HG02623 (cell line): ENCODE measurements around the gene FBN3.
A peak's percentile ranks its signal among the peaks of the same experiment; 100 is the strongest.
"Not testable (repeated sequence)": the region's sequence is repeated elsewhere in the genome, so short reads cannot be mapped to it uniquely, and the experiment has no call there.

Source experiments
- ATAC-seq: cut with Tn5 transposase; IDR thresholded peaks from one replicate; pipeline ENCODE4 v1.9.1; 2021; ENCODE audit warnings: moderate library complexity; ENCODE audit not compliant: unreplicated experiment

FBN3 gene

GRCh38 chr19:8064911-8065874 is 84.2 kb downstream of the FBN3 start:
- ATAC-seq, result no peak

- ATAC-seq, result no peak
Measured at GRCh38 chr19:8057545-8058270, 91.7 kb downstream of the FBN3 start.

- no peak for ATAC-seq
Measured at GRCh38 chr19:8056533-8056932, 92.9 kb downstream of the FBN3 start.

- no peak for ATAC-seq
Measured at GRCh38 chr19:8054169-8054568, 95.2 kb downstream of the FBN3 start.

- ATAC-seq, result no peak
Measured at GRCh38 chr19:8052464-8052859, 96.9 kb downstream of the FBN3 start, which contains the start of gene CCL25. TSS of gene CCL25 (plus strand) at chr19:8052760. CDS start at chr19:8053050, 290 bp downstream.

GRCh38 chr19:8050274-8051096 is 98.9 kb downstream of the FBN3 start:
- ATAC-seq, result peak; percentile 74

- ATAC-seq, result no peak
Measured at GRCh38 chr19:8046569-8047165, 102.7 kb downstream of the FBN3 start.

- no peak for ATAC-seq
Measured at GRCh38 chr19:8045872-8046568, 103.4 kb downstream of the FBN3 start.

- no peak for ATAC-seq
Measured at GRCh38 chr19:8044018-8044417, 105.4 kb downstream of the FBN3 start.

GRCh38 chr19:8042900-8043299 is 106.5 kb downstream of the FBN3 start:
- ATAC-seq, result no peak

- ATAC-seq, result no peak
Measured at GRCh38 chr19:8041531-8041931, 107.9 kb downstream of the FBN3 start.

GRCh38 chr19:8039231-8039630 is 110.2 kb downstream of the FBN3 start:
- ATAC-seq, result no peak

GRCh38 chr19:8038815-8039214 is 110.6 kb downstream of the FBN3 start:
- no peak for ATAC-seq

- ATAC-seq, result no peak
Measured at GRCh38 chr19:8036434-8037099, 112.8 kb downstream of the FBN3 start.

GRCh38 chr19:8034178-8034525 is 115.2 kb downstream of the FBN3 start:
- no peak for ATAC-seq

- ATAC-seq, result not testable (repeated sequence)
Measured at GRCh38 chr19:8033287-8034177, 115.9 kb downstream of the FBN3 start.

GRCh38 chr19:8030960-8031359 is 118.4 kb downstream of the FBN3 start:
- no peak for ATAC-seq

- ATAC-seq, result no peak
Measured at GRCh38 chr19:8028951-8029491, 120.4 kb downstream of the FBN3 start.
